Endothelial cell of umbilical vein (primary cell): ENCODE data around the gene LYRM2. TPM values are rescaled to one million over a fixed set of nuclear protein-coding genes. Genes with fewer than 3 reads are reported as not detected.

Source experiments
- BruUV-seq: library from RNA; stranded (reverse); fragments of 400-500 nt; replicated peaks from 2 replicates; lab custom pipeline; 2021; lab: Mats Ljungman, UMichigan
- CTCF ChIA-PET: fragments of 300-600, 350-600 bp; sonication (Branson Sonifier 250); formaldehyde crosslinking; loops from one replicate; lab custom pipeline; 2021; ENCODE audit warnings: antibody characterized with exemption, inconsistent platforms; lab: Charles Lee
- POLR2A ChIA-PET: fragments of 300-600, 350-600 bp; sonication (Branson Sonifier 250); formaldehyde crosslinking; loops from one replicate; lab custom pipeline; 2021; ENCODE audit warnings: antibody characterized with exemption, inconsistent platforms; lab: Charles Lee
- DNase-seq: peaks from one replicate; pipeline ENCODE4 v3.0.0-alpha.2; 2011; ENCODE audit warnings: low read depth, low spot score
- FAIRE-seq: peaks from 2 replicates; lab custom pipeline; 2011; peaks lifted over from hg19 to GRCh38; lab: Jason Lieb, UNC
- H2AFZ ChIP-seq: 2 replicates; pipeline ENCODE4 v1.6.0; 2012; ENCODE audit warnings: low read depth, low read length, control low read depth, inconsistent platforms
- H3K27ac ChIP-seq: 2 replicates; pipeline ENCODE4 v1.5.1; 2011; ENCODE audit warnings: low read depth, mild to moderate bottlenecking, control low read depth, low read length, moderate library complexity; ENCODE audit not compliant: insufficient read depth
- H3K27me3 ChIP-seq, 2 experiments: 2 replicates each; pipeline versions ENCODE4 v1.6.0 to v1.6.1; 2011; ENCODE audit warnings: low read length in 2 of 2, mixed read lengths in 1 of 2; ENCODE audit not compliant: control insufficient read depth in 2 of 2, insufficient read depth in 2 of 2
- H3K36me3 ChIP-seq, 2 experiments: 2 replicates in 1 of 2; 3 replicates in 1 of 2; pipeline ENCODE4 v1.5.1; 2011; ENCODE audit warnings: low read length in 2 of 2, mild to moderate bottlenecking in 1 of 2, moderate library complexity in 1 of 2; ENCODE audit not compliant: control insufficient read depth in 2 of 2, insufficient read depth in 2 of 2; ENCODE audit errors: extremely low read depth in 1 of 2
- H3K4me1 ChIP-seq: 3 replicates; pipeline ENCODE4 v1.5.1; 2011; ENCODE audit warnings: mild to moderate bottlenecking, low read length; ENCODE audit not compliant: control insufficient read depth, insufficient read depth; ENCODE audit errors: extremely low read depth
- H3K4me2 ChIP-seq: 2 replicates; pipeline ENCODE4 v1.6.1; 2011; ENCODE audit warnings: low read length, control low read depth, mixed read lengths; ENCODE audit not compliant: insufficient read depth
- H3K4me3 ChIP-seq, 3 experiments: fragments of 200-600 bp in 1 of 3; sonication (generic), shearing (Covaris generic) in 1 of 3; replicated peaks in 1 of 3; 2 replicates each; pipeline ENCODE4 v1.5.1; 2011 to 2016; ENCODE audit warnings: control low read depth in 3 of 3, low read length in 3 of 3, mild to moderate bottlenecking in 2 of 3, inconsistent platforms in 1 of 3, low read depth in 1 of 3, moderate library complexity in 1 of 3; ENCODE audit not compliant: insufficient read depth in 1 of 3
- H3K79me2 ChIP-seq: 2 replicates; pipeline ENCODE4 v1.6.0; 2012; ENCODE audit warnings: low read length, inconsistent platforms; ENCODE audit not compliant: control insufficient read depth, insufficient read depth
- H3K9ac ChIP-seq: replicated peaks from 2 replicates; pipeline ENCODE3; 2011; ENCODE audit warnings: low read length, control low read depth; ENCODE audit not compliant: insufficient read depth; ENCODE audit errors: extremely low read depth
- H3K9me1 ChIP-seq: replicated peaks from 3 replicates; pipeline ENCODE4 v1.6.0; 2011; ENCODE audit warnings: mild to moderate bottlenecking, low read length; ENCODE audit not compliant: control insufficient read depth, insufficient read depth; ENCODE audit errors: extremely low read depth
- H3K9me3 ChIP-seq: replicated peaks from 2 replicates; pipeline ENCODE4 v1.5.1; 2012; ENCODE audit warnings: low read length, inconsistent platforms; ENCODE audit not compliant: control insufficient read depth, insufficient read depth
- H4K20me1 ChIP-seq: replicated peaks from 2 replicates; pipeline ENCODE3; 2011; ENCODE audit warnings: mild to moderate bottlenecking, low read length; ENCODE audit not compliant: control insufficient read depth, insufficient read depth; ENCODE audit errors: extremely low read depth
- EZH2 ChIP-seq: IDR thresholded peaks from 2 replicates; pipeline ENCODE4 v1.6.1; 2012; ENCODE audit warnings: borderline replicate concordance, low read depth, mild to moderate bottlenecking, moderate library complexity, low read length, inconsistent platforms; ENCODE audit not compliant: severe bottlenecking
- FOS ChIP-seq: IDR thresholded peaks from 2 replicates; pipeline ENCODE4 v1.6.1; 2011; ENCODE audit warnings: mild to moderate bottlenecking, low read length, moderate library complexity, borderline replicate concordance; ENCODE audit not compliant: insufficient read depth
- GATA2 ChIP-seq: IDR thresholded peaks from 2 replicates; pipeline ENCODE4 v1.7.0; 2011; ENCODE audit warnings: low read depth, mild to moderate bottlenecking, moderate library complexity, mixed read lengths, low read length; ENCODE audit not compliant: insufficient read length, insufficient read depth
- JUN ChIP-seq: IDR thresholded peaks from 2 replicates; pipeline ENCODE4 v1.6.1; 2011; ENCODE audit warnings: borderline replicate concordance, low read depth; ENCODE audit not compliant: insufficient read length, insufficient read depth
- MYC ChIP-seq: IDR thresholded peaks from one replicate; pipeline ENCODE4 v1.6.1; 2011; ENCODE audit warnings: mild to moderate bottlenecking, low read depth, low read length
- POLR2A ChIP-seq: IDR thresholded peaks from 2 replicates; pipeline ENCODE4 v1.6.1; 2012; ENCODE audit warnings: low read depth, mild to moderate bottlenecking, control low read depth, low read length
- POLR2AphosphoS5 ChIP-seq: IDR thresholded peaks from 2 replicates; pipeline ENCODE4 v1.6.1; 2012; ENCODE audit warnings: low read depth, mild to moderate bottlenecking, control low read depth, low read length, moderate library complexity; ENCODE audit not compliant: insufficient read depth
- dilution Hi-C: fragments of 300-500 bp; cut with MboI; formaldehyde crosslinking; loops from one replicate; pipeline ENCODE4 v1.15.0; 2019; ENCODE audit warnings: low sequenced_read_pairs; ENCODE audit not compliant: extremely low pct_ligation_motif_present
- intact Hi-C: fragments of 100-400 bp; cut with micrococcal nuclease; formaldehyde crosslinking; loops from one replicate; pipeline ENCODE4 v1.10.0; 2022
- polyA plus RNA-seq, 4 experiments: library from polyadenylated mRNA; depleted of rRNA in 3 of 4; stranded (reverse) in 3 of 4; unstranded in 1 of 4; fragments of >200 nt; gene quantifications; 2 replicates each; pipeline versions ENCODE4 v1.2.1 to v1.2.3, GENCODE V29; 2011 to 2012; ENCODE audit warnings: missing spikeins in 1 of 4
- total RNA-seq: library from RNA; stranded (reverse); gene quantifications from 2 replicates; pipeline ENCODE4 v1.2.3, GENCODE V29; 2021
- TF ChIP-seq, protein P1 (sequence below): IDR thresholded peaks from 2 replicates; pipeline ENCODE4 v1.6.1; 2011; ENCODE audit not compliant: insufficient read depth, insufficient read length
- TF ChIP-seq, protein P2 (sequence below), 2 donors: IDR thresholded peaks; 1 replicate in 1 of 2; 2 replicates in 1 of 2; pipeline ENCODE4 v1.5.1; 2011; ENCODE audit warnings: low read length in 2 of 2, mild to moderate bottlenecking in 2 of 2, moderate library complexity in 2 of 2, control low read depth in 1 of 2, inconsistent platforms in 1 of 2, low read depth in 1 of 2; ENCODE audit not compliant: insufficient read depth in 1 of 2; ENCODE audit errors: extremely low read depth in 1 of 2

Gene LYRM2
- total and polyA plus RNA-seq, 2 donors (not counting 3 experiments of a cell fraction or from before 2014, with no cell fraction given): 11.8 to 41.9 TPM

DNA sequence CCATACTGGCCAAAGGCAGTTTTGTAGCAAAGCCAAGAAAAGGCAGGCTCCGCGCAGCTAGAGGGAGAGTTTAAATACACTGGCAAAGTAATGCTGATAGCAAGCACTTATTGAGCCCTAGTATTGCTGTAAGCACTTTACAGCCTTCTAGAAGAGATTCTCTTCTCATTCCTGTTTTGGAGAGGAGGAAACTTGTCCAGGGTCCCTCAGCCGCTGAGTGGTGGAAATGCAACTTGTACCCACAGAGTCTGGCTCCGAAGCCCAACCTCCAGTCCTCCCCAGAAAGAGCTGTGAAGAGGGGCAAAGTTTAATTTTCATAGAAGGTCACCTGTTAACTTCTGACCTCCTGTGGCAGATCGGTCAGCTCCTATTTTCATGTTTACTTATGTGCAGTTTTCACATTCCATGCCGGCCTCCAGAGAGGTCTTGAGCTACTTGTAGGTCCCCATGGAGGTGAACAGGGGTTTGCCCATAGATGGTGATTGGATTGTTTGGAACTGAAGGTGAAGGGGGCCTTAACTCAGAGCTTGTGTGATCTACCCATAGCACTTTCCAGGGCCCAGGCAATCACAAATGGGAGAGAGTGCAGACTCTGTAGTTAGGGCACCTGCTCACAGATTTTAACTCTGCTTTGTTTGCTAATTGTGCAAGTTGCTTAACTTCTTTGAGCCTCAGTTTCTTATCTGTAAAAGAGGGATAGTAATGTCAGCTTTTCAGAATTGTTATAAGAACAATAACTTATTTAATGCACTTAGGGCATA is 70.7 kb downstream of the LYRM2 start:
- Histone ChIP-seq H3K9me3 (no peaks in the 10 kb centered on the region), H4K20me1 (no peaks in the 10 kb centered on the region), H3K36me3 (no peaks in the 10 kb centered on the region), H2AFZ (no peak overlapping the region), H3K27me3 (no peaks in the 10 kb centered on the region), H3K27ac (no peak overlapping the region), H3K79me2 (no peaks in the 10 kb centered on the region), H3K9me1 (no peaks in the 10 kb centered on the region), H3K9ac (no peak overlapping the region), H3K4me1 (no peaks in the 10 kb centered on the region), H3K4me2 (no peak overlapping the region), H3K4me3 (no peak overlapping the region)
- dilution Hi-C loops (no loop called here), intact Hi-C loops (no loop called here)
- ChIA-PET POLR2A (no interaction called here), CTCF (interaction anchor here (1.2 to 1.5 kb wide), 2 partner anchors 16 to 42 kb away, joined by 3 to 4 read pairs; no protein-coding TSS in a partner anchor)
- TF ChIP-seq, protein P1, sequence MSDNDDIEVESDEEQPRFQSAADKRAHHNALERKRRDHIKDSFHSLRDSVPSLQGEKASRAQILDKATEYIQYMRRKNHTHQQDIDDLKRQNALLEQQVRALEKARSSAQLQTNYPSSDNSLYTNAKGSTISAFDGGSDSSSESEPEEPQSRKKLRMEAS: no peak
- TF ChIP-seq EZH2 (no peak), FOS (no peak), JUN (no peak), POLR2AphosphoS5 (no peak), POLR2A (no peak), GATA2 (no peak), MYC (no peak)
- TF ChIP-seq, protein P2, sequence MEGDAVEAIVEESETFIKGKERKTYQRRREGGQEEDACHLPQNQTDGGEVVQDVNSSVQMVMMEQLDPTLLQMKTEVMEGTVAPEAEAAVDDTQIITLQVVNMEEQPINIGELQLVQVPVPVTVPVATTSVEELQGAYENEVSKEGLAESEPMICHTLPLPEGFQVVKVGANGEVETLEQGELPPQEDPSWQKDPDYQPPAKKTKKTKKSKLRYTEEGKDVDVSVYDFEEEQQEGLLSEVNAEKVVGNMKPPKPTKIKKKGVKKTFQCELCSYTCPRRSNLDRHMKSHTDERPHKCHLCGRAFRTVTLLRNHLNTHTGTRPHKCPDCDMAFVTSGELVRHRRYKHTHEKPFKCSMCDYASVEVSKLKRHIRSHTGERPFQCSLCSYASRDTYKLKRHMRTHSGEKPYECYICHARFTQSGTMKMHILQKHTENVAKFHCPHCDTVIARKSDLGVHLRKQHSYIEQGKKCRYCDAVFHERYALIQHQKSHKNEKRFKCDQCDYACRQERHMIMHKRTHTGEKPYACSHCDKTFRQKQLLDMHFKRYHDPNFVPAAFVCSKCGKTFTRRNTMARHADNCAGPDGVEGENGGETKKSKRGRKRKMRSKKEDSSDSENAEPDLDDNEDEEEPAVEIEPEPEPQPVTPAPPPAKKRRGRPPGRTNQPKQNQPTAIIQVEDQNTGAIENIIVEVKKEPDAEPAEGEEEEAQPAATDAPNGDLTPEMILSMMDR (IDR thresholded peaks at IDR 0.05; ENCODE audit: extremely low read depth in 1 of 2, insufficient read depth in 1 of 2, low read depth in 1 of 2, low read length in 2 of 2): no peak
- no TSS peak for BruUV-seq
- FAIRE-seq (no peak), DNase-seq (no peak)
